Measurements from ENCODE around the gene RPL32.

Gene RPL32

DNA sequence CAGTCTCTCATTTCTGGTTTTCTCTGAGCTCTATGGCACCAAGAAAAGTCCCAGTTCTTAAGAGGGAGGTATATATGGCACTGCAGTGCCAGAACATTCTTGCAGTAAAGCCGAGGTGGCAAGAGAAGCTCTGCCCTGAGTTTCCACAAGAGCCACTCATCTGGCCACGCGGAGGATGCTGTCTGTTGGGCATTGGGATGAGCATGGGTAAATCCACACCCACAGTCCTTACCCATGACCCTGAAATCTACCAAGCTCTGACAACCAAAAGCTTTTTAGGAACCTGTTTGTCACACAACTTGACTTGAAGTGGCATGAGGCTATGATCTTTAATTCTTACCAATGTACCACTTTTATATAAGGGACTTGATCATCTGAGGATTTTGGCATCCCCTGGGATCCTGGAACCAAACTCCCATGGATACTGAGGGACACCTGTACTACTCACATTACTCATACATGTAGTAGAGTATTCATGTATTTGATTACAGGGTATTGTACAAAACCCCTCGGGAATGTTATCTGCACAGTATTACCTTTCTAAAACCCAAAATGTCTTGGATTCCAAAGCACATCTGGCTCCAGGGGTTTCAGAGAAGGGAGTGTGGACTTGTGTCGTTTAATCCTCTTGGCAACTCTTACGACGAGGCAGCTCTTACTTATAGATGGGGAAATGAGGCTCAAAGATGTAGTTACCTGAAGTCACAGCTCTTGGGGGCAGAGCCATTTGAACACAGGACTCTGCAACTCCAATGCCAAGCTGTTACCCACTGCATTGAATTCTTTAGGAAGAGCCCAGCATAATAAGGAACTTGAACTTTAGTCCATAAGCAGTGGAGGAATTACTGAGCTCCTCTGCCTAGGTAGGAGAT is 8.8 kb downstream of the RPL32 start:
- Histone ChIP-seq H3K27me3 (replicated peaks; ENCODE audit: control insufficient read depth, insufficient read depth, low read length, poor library complexity, severe bottlenecking) (no peaks in the 10 kb centered on the region), H3K27ac (ENCODE audit: insufficient read depth, low read length, poor library complexity, severe bottlenecking) (no peak overlapping the region), H3K9me3 (ENCODE audit: control insufficient read depth, low read length) (no peaks in the 10 kb centered on the region), H3K4me3 (ENCODE audit: insufficient read depth, low read depth, low read length, poor library complexity, severe bottlenecking) (no peak overlapping the region), H3K4me1 (ENCODE audit: control insufficient read depth, insufficient read depth, low read length, poor library complexity, severe bottlenecking) (no peaks in the 10 kb centered on the region), H3K36me3 (ENCODE audit: control insufficient read depth, insufficient read depth, low read length) (peaks cover 63% of the 10 kb centered on the region)
- no peak for DNase-seq

- H3K36me3 ChIP-seq (ENCODE audit: control insufficient read depth, insufficient read depth, low read length): peaks cover 51% of the 10 kb centered on the region
- H3K9me3 ChIP-seq (ENCODE audit: control insufficient read depth, low read length): no peaks in the 10 kb centered on the region
- no peak overlapping the region for H3K4me3 ChIP-seq (ENCODE audit: insufficient read depth, low read depth, low read length, poor library complexity, severe bottlenecking)
- H3K27ac ChIP-seq (ENCODE audit: insufficient read depth, low read length, poor library complexity, severe bottlenecking): no peak overlapping the region
- no peaks in the 10 kb centered on the region for H3K4me1 ChIP-seq (ENCODE audit: control insufficient read depth, insufficient read depth, low read length, poor library complexity, severe bottlenecking)
- DNase-seq: no peak
- no peaks in the 10 kb centered on the region for H3K27me3 ChIP-seq (replicated peaks; ENCODE audit: control insufficient read depth, insufficient read depth, low read length, poor library complexity, severe bottlenecking)
These were observed 10.0 kb downstream of the RPL32 start for GRCh38 chr3:12831301-12831866.

DNA sequence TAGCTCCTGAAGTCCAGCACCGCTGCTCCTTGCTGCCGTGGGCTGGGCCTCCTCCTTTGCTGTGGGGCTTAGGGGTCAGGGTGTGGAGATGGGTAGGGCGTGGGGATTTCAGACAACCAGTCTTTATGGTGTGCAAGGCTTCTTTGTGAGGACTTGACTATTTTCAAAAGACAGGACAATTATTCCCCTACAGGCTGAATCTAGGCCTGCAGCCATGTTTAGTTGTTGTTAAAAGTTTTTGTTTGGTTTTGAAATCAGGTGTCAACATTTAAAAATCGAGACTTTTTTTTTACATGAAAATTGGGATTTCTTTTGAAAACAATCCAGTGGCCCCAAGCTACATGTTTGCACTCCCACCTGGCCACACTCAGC is 10.6 kb downstream of the RPL32 start:
- Histone ChIP-seq H3K27ac (ENCODE audit: insufficient read depth, low read length, poor library complexity, severe bottlenecking) (no peak overlapping the region), H3K36me3 (ENCODE audit: control insufficient read depth, insufficient read depth, low read length) (peaks cover 44% of the 10 kb centered on the region), H3K4me3 (ENCODE audit: insufficient read depth, low read depth, low read length, poor library complexity, severe bottlenecking) (no peak overlapping the region), H3K4me1 (ENCODE audit: control insufficient read depth, insufficient read depth, low read length, poor library complexity, severe bottlenecking) (no peaks in the 10 kb centered on the region), H3K27me3 (replicated peaks; ENCODE audit: control insufficient read depth, insufficient read depth, low read length, poor library complexity, severe bottlenecking) (no peaks in the 10 kb centered on the region), H3K9me3 (ENCODE audit: control insufficient read depth, low read length) (no peaks in the 10 kb centered on the region)
- no peak for DNase-seq

GRCh38 chr3:12829886-12830784 is 11.2 kb downstream of the RPL32 start:
- Histone ChIP-seq H3K27ac (ENCODE audit: insufficient read depth, low read length, poor library complexity, severe bottlenecking) (no peak overlapping the region), H3K36me3 (ENCODE audit: control insufficient read depth, insufficient read depth, low read length) (peaks cover 38% of the 10 kb centered on the region), H3K4me1 (ENCODE audit: control insufficient read depth, insufficient read depth, low read length, poor library complexity, severe bottlenecking) (no peaks in the 10 kb centered on the region), H3K9me3 (ENCODE audit: control insufficient read depth, low read length) (no peaks in the 10 kb centered on the region), H3K27me3 (replicated peaks; ENCODE audit: control insufficient read depth, insufficient read depth, low read length, poor library complexity, severe bottlenecking) (no peaks in the 10 kb centered on the region), H3K4me3 (ENCODE audit: insufficient read depth, low read depth, low read length, poor library complexity, severe bottlenecking) (no peak overlapping the region)
- DNase-seq: no peak

- H3K4me1 ChIP-seq (ENCODE audit: control insufficient read depth, insufficient read depth, low read length, poor library complexity, severe bottlenecking): no peaks in the 10 kb centered on the region
- no peak overlapping the region for H3K4me3 ChIP-seq (ENCODE audit: insufficient read depth, low read depth, low read length, poor library complexity, severe bottlenecking)
- H3K27me3 ChIP-seq (replicated peaks; ENCODE audit: control insufficient read depth, insufficient read depth, low read length, poor library complexity, severe bottlenecking): no peaks in the 10 kb centered on the region
- peaks cover 31% of the 10 kb centered on the region for H3K36me3 ChIP-seq (ENCODE audit: control insufficient read depth, insufficient read depth, low read length)
- DNase-seq: no peak
- no peak overlapping the region for H3K27ac ChIP-seq (ENCODE audit: insufficient read depth, low read length, poor library complexity, severe bottlenecking)
- no peaks in the 10 kb centered on the region for H3K9me3 ChIP-seq (ENCODE audit: control insufficient read depth, low read length)
These were observed 12.0 kb downstream of the RPL32 start for GRCh38 chr3:12829404-12829803.

GRCh38 chr3:12828751-12829150 is 12.6 kb downstream of the RPL32 start:
- no peaks in the 10 kb centered on the region for H3K4me1 ChIP-seq (ENCODE audit: control insufficient read depth, insufficient read depth, low read length, poor library complexity, severe bottlenecking)
- no peak overlapping the region for H3K4me3 ChIP-seq (ENCODE audit: insufficient read depth, low read depth, low read length, poor library complexity, severe bottlenecking)
- peaks cover 25% of the 10 kb centered on the region for H3K36me3 ChIP-seq (ENCODE audit: control insufficient read depth, insufficient read depth, low read length)
- no peaks in the 10 kb centered on the region for H3K9me3 ChIP-seq (ENCODE audit: control insufficient read depth, low read length)
- DNase-seq: no peak
- H3K27me3 ChIP-seq (replicated peaks; ENCODE audit: control insufficient read depth, insufficient read depth, low read length, poor library complexity, severe bottlenecking): no peaks in the 10 kb centered on the region
- no peak overlapping the region for H3K27ac ChIP-seq (ENCODE audit: insufficient read depth, low read length, poor library complexity, severe bottlenecking)

- no peak overlapping the region for H3K4me3 ChIP-seq (ENCODE audit: insufficient read depth, low read depth, low read length, poor library complexity, severe bottlenecking)
- no peaks in the 10 kb centered on the region for H3K36me3 ChIP-seq (ENCODE audit: control insufficient read depth, insufficient read depth, low read length)
- H3K4me1 ChIP-seq (ENCODE audit: control insufficient read depth, insufficient read depth, low read length, poor library complexity, severe bottlenecking): no peaks in the 10 kb centered on the region
- H3K27me3 ChIP-seq (replicated peaks; ENCODE audit: control insufficient read depth, insufficient read depth, low read length, poor library complexity, severe bottlenecking): no peaks in the 10 kb centered on the region
- H3K27ac ChIP-seq (ENCODE audit: insufficient read depth, low read length, poor library complexity, severe bottlenecking): no peak overlapping the region
- H3K9me3 ChIP-seq (ENCODE audit: control insufficient read depth, low read length): no peaks in the 10 kb centered on the region
- no peak for DNase-seq
These were observed 16.2 kb downstream of the RPL32 start for GRCh38 chr3:12825156-12825555.

- Histone ChIP-seq H3K9me3 (ENCODE audit: control insufficient read depth, low read length) (no peaks in the 10 kb centered on the region), H3K4me1 (ENCODE audit: control insufficient read depth, insufficient read depth, low read length, poor library complexity, severe bottlenecking) (no peaks in the 10 kb centered on the region), H3K27me3 (replicated peaks; ENCODE audit: control insufficient read depth, insufficient read depth, low read length, poor library complexity, severe bottlenecking) (no peaks in the 10 kb centered on the region), H3K36me3 (ENCODE audit: control insufficient read depth, insufficient read depth, low read length) (no peaks in the 10 kb centered on the region), H3K27ac (ENCODE audit: insufficient read depth, low read length, poor library complexity, severe bottlenecking) (no peak overlapping the region), H3K4me3 (ENCODE audit: insufficient read depth, low read depth, low read length, poor library complexity, severe bottlenecking) (no peak overlapping the region)
- DNase-seq: no peak
These were observed 17.1 kb downstream of the RPL32 start for GRCh38 chr3:12824299-12824698.

DNA sequence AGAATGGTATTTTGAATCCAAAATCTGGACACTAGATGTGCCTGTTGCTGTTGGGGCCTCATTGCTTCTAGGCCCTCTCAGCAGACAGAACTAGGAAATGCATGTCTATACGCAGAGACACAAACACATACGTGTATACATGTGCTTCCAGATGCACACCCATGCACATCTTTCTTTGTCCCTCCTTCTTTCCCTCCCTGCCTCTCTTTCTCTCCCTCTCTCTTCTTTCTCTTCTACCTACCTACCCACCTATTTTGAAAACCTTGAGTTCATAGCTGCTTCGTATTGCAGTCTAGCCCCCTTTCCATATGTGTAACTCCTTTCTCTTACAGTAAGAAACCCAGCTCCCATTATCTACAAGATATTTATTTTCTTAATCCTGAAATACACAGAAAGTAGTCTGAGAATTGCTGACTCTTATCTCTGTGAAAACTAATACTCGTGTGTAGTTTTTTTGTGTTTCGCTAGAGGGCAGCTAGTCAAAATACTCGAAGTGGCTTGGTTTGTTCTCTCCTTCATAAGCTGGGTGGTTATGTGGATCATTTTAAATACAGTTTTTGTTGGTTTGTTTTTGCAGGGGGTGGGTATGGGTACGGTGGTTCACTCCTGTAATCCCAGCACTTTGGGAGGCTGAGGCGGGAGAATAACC is 18.5 kb downstream of the RPL32 start:
- no peak for DNase-seq
- Histone ChIP-seq H3K27me3 (replicated peaks; ENCODE audit: control insufficient read depth, insufficient read depth, low read length, poor library complexity, severe bottlenecking) (no peaks in the 10 kb centered on the region), H3K4me1 (ENCODE audit: control insufficient read depth, insufficient read depth, low read length, poor library complexity, severe bottlenecking) (no peaks in the 10 kb centered on the region), H3K9me3 (ENCODE audit: control insufficient read depth, low read length) (no peaks in the 10 kb centered on the region), H3K4me3 (ENCODE audit: insufficient read depth, low read depth, low read length, poor library complexity, severe bottlenecking) (no peak overlapping the region), H3K27ac (ENCODE audit: insufficient read depth, low read length, poor library complexity, severe bottlenecking) (no peak overlapping the region), H3K36me3 (ENCODE audit: control insufficient read depth, insufficient read depth, low read length) (no peaks in the 10 kb centered on the region)

Measured in effector memory CD4-positive, alpha-beta T cell (primary cell).